IPS DF 4.7 (cell line): Measurements from ENCODE around the gene LRCH1.

ENCODE experiments used
- DNase-seq: peaks from one replicate; pipeline ENCODE4 v3.0.0-alpha.2; 2013; ENCODE audit warnings: low spot score; ENCODE audit errors: extremely low read depth

Gene LRCH1

DNA sequence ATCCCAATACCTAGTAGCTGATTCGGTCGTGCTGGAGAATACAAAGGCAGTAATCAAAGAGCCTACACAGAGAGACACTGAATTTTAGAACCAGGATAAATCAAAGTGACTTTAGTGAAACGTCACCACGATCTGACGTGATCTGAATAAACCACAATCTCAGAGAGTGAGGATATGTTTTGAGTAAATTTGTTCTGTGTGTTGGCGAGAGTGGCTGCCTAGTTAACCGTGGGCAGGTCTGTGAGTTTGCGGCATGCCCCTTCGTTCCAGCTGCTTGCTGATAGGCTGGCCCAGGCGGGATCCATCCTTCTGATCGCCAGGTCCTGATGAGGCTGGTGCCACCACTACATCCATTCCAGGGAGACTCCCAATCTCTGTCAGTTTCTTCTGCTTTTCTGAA is 40.4 kb downstream of the LRCH1 start:
- no peak for DNase-seq

DNA sequence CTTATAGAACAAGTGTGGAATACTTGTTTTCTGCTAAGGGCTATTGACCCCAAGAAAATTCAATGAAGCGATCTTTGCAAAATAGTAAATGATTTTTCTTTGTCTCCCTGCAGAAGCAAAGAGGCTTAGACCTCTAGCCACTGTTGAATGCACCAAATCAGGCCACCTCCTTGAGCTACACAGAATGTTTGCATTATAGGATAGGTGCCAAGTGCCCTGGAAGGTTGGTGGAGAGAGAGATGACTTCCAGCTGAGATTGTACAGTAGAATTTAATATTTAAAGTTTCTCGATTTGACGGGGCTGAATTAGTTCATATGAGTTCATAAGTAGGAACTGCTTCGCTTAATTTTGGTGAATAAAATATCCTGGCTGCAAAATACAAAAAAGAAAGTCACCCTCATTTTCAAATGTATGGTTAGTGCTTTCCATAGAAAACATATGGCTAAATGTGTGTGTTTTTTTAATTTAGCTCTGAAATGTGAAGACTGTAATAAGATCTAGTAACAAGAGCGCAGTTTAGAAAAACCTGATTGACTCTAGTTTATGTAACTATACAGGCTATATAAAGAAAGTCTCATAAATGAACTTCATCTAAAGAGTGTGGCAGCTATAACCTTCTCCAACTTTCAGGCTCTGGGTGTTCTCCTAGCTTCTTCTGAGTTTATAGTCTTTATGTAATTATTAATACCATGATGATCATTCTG is 41.6 kb downstream of the LRCH1 start:
- no peak for DNase-seq

DNA sequence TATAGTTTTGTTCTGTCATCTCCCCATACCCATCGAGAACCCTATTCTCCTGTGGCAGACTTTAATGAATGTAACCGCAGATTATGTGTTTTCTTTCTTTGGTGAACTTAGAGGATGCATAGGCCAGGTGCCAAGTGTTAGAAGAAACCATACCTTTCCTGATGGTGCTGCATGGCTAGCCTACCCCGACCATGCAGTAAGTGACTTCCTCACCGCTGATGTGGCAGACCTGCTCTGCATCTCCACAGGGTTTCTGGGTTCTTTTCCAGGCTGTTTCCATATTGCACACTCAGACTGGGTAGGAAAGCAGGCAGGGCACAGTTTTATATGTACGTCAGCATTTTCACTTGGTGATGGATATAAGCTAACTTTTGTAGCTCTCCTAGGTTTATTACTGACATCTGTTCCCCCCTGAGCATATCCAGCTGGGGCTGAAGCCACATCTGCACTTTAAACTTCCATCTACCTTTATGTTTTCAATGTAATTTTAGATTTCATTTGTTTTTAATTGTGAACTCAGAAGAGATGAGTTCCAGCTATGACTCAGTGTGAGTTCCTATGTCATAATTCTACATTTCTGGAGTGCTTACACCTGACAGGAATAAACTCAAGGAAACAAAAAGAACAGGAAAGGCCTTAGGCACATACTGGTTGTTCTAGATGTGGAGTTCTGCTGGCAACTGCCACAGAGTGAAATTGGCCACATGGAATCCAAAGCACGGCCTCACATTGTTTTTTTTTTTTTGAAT is 42.3 kb downstream of the LRCH1 start:
- DNase-seq: no peak

DNA sequence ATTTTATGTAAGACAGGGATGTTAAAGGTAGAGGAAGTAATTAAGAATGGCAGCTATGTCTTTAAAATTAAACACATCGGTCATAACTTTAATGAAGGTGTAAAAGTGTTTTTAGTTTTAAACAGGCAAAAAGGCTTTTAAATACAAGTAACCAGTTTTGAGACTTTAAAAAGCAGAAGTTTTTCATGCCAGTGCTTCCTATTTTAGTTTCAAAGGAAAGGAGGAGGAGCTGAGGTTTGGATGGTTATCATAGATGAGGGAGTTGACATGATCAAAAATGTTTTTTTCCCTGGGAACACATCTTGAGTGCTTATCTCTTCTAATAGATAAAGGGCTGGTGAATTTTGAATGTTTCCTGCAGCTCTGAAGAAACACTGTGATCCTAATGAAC is 42.9 kb downstream of the LRCH1 start:
- DNase-seq: no peak

DNA sequence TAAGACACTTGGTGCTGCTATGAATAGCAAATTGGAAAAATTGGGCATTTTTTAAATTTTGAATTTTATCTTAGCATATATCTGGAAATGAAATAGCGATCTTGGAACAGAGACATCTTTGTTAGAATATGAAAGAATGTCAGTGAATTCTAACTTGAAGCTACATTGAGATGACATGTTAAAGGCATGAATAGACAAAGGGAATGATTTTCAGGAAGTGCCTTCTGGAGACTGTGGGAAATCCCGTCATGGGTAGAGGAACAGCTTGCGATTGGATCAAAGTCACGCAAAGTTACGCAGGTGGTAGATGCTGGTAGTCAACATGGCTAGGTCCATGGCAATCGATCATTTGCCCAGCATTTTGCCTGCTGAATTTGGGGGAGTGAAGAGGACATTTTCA is 43.5 kb downstream of the LRCH1 start:
- no peak for DNase-seq

DNA sequence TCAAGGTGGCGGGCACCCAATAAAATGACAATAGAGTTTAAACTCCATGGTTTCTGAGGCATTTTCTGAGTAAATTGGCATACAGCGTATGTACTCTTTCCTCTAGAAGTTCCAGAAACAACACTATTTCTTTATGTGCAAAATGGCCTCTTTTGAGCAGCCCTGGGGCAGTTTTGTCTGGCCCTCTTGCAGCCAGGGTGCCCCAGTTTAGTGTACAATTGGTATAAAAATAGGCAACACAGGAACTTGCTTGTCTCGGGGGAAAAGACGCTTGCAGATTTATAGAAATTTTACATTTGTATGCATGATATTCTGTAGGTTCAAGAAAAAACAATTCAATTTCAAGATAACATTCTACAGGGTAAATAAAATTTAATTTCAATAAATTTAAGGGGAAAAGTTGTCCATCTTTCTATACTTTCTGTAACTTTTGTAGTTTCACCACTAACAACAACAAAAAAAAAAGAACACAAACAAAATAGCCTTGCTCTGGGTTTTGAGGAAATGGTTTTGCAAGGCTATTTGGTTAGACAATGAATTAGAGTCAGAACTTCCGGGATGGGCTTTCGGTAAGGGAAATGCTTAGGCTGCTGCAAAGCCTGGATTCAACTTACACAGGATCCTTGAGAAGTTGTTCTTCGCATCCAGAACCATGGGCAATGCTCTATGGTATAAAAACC is 45.3 kb downstream of the LRCH1 start:
- no peak for DNase-seq

DNA sequence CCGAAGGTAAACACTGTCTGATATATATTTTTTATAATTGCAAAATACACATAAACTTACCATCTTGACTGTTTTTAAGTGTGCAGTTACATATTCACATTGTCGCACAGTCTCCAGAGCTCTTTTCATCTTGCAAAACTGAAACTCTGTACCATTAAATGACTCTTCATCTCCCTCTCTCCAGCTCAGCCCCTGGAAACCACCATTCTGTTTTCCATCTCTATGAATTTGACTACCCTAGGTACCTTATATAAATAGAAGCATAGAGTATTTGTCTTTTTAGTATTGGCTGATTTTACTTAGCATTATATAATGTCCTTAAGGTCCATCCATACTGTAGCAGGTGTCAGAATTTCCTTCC is 45.8 kb downstream of the LRCH1 start:
- no peak for DNase-seq

DNA sequence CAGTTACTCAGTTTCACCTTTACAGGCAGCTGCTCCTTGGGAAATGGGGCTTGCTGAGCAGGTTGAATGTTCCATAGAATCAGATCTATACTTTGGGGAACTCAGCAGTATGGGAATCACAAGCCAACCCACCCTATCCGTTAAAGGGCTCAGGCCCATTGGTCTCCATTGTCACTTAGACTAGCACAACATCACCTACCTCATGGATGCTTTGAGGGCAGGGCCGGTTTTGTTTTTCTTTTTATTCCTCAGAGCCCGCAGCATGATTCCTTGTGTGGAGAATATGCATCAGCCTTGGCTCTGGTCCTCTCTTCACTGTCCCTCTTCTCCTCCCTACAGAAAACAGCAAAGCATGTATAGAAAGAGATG is 48.0 kb downstream of the LRCH1 start:
- no peak for DNase-seq

DNA sequence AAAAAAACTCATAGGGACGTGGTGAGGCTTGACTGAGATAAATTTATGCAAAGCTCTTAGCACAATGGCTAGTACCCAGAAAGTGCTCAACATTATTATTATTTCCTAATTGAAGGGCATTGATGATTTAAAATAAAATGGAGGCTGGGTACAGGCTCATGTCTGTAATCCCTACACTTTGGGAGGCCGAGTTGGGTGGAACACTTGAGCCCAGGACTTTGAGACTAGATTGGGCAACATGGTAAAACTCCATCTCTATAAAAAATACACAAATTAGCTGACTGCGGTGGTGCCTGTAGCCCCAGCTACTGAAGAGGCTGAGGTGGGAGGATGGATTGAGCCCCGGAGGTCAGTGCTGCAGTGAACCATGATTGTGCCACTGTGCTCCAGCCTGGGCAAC is 49.6 kb downstream of the LRCH1 start:
- DNase-seq: no peak

DNA sequence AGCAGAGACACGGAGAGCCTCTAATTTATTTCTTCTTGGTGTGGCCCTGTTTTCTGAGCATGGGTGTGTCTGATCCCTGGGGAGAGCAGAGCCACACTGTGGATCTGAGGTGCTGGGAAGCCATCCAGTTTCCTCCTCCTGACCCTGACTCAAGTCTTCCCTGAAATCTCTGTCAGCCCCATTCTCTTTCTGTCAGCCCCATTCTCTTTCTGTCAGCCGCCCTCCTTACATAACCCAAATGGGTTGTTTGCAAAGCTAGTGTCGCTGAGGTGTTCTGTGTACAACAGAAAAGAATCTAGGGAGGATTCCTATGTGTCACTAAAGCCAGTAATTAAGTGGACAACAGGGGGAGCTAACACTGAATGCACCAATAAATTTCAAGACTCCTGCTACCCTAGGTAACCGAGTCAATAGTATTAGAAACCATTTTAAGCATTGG is 50.2 kb downstream of the LRCH1 start:
- DNase-seq: no peak

DNA sequence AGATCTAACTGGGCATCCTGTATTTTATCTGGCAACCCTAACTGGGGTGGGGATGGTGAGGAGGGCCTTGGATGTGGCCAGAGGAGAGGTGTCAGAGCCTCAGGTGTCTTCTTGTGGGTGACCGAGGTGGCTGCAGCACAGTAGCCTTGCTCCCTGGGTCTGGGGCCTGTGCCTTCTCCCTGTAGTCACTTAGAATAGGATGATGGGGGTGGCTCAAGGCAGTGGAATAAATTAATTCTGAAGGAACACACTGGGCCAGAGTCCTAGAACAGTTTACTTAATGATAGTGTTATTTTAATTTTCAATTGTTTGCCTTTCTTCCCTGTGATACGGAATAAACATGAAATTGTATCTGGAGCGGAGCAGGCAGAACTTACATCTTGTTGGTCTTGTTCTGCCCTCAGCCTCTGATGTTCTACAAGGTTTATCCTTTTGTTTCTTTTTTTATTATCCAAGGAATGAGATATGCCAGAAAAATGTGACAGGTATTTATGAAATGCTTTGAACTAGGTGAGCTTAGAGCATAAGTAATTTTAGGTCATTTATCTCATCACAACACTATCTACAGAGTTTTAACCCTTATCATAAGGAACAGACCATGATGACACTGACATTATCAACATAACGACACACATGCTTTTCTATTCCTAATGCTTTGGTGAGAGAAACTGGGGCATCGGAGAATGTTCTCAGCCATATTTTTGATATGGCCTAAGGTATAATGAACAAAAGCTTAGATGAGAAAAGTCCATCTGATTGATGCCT is 51.4 kb downstream of the LRCH1 start:
- no peak for DNase-seq

DNA sequence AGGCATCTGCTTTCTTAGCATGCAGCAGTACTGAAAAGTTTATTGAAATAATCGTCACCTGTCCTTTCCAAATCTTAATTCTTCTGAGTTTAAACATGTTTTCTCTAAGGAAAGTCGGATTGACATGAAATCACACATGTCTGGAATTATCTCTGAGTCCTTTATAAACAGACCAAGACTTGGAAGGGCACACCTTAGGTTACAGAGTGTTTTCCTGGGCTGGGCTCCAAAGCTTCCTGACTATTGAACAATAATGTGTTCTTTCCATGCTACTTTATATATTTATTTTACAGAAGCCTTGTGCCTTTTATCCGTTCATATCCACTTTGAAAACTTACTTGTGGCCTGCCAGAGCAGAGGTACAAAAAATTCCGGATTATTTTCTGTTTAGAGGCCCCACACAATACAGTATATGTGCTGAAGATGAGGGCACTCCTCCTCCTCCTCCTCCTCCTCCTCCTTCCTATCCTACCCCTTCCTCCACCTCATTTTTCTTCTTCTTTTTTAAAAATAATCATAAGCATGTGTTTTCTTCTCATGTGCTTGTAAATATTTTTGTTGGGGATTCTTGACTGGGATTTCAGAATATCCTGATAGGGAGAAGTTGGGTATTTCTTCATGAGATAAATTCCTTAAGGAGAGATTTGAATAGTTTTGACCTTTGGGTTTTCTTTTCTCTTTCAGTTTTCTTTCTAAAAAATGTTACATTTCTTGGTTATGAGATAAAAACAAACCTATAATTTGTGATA is 52.3 kb downstream of the LRCH1 start:
- DNase-seq: no peak

DNA sequence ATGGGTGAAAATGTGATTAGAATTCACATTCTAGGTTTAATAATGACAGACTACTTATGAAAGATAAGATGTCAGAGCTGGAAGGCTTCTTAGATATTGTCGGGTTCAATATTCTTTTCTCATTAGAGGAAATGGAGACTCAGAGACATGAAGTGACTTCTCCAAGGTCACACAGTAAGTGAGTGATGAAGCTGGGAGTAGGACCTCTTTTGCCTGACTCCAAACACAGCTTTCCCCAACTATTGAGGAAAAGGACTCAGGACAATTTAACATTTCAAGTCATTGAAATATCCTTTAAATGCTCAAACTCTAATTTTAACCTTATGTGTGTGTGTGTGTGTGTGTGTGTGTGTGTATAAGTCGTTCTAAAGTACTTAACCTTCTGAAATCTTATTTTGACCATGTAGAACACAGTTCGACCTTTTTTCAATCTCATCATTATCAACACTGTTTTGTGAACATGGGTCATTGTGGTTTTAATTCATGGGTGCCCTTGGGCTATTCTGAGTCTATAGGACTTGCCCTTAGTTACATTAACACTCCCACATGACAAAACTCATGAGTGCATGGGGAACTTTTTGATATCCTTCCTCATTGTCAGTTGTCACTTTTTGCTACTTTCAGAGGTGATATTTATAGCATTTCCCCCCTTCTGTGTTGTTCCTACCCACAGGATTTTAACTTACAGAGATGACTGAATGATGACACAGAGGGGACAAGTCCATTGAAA is 53.0 kb downstream of the LRCH1 start:
- no peak for DNase-seq

DNA sequence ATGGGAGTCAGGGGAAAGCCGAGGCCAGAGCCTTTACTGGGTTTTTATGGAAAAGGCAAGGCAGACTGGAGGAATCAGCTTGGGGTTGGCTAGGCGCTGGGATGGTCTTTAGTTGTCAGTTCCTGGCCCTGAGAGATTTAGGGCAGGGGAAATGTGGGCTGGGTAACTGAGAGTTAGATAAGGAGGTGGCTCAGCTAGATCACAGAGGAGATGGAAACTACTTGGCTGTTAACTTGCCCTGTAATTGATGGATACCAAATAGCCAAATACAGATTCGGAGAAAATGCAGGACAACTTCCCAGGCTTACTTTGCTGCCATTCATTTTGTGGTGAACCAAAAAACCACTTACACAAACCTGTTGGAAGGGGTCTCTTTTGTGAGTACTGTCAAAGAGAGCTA is 54.0 kb downstream of the LRCH1 start:
- DNase-seq: no peak

DNA sequence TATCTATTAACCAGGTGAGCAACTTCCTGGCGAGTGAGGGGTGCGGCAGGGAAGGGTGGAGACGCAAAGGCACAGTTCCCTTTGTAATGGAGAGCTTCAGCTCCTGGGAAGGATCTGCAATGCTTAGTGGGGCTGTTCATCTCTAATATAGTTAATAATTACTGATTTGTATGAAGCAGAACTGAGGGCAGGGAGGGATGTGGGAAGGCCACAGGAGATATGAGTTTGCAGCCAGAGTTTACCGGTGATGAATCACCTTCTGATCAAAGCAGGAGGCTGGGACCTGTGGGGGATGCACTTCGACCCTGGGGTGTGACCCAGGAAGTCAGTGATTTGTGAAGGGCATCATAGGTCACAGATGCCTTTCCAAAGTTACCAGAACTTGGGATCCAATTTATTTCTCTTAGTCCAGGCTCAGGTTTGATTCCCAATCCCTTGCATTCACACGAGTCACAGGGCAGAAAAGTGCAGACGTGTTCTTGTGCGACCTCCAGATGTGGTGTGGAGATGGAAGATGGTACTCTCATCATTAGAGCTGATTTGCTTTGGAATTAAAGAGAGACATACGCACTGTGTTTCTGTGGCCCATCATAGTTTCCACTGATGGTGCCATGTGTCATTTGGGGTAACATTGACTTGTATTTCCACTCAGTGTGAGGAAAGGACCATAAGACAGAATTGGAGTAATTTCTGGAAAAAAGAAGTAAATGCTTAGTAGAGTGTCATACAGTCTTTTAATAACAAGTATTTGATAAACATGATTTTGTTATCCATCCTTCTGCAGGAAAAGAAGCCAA is 55.0 kb downstream of the LRCH1 start:
- no peak for DNase-seq

DNA sequence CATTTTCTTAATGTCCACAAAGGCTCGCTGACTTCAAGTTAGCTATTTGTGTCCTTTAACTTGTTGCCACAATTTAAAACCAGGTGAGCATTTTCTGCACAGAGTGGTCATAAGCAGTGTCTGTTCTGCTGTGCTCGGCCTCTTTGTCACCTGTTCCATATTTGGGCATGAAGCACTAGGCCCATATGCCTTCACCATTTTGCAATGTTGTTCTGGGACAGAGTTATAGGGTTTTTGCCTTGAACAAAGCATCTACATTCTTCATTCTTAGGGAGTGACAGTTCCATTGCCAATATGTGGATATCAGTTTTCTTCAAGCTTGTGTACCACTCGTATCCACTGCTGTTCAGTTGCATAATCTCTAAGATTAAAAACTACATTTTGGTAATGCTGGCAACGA is 56.1 kb downstream of the LRCH1 start:
- no peak for DNase-seq

DNA sequence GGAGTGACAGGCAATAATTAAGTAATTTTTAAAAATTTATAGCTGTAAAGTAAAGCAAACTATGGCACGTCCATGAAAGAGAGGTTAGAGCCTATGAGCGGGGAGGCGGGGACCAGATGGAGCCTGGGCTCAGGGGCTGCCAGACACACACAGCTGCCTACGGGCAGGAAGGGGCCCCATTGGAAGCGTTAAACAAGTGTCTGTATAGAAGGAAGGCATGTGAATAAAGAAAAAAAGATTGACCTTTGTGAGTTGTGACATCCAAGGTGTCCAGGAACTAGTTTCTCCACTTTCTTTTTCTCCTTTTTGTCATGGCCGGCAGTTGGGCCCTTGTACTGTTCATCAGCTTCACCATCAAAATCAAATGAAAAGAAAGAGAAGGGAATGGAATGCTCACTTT is 56.8 kb downstream of the LRCH1 start:
- DNase-seq: no peak

DNA sequence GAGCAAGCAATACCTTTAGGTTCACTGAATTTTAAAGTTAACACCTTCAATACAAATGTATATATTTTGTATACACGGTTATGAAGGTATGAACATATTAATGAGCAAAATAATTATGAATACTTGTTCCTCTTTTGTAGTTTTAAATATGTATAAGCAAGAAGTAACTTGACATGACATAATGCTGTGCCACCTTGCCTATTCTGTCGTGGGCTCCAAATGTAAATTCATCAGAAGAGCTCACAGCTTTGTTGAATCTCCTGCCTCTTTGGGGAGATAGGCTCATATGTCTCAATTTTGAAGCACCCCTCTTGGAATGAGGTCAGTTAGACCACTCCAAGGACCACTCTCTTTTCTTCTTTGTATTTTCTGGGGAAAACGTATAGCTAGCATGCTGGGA is 59.3 kb downstream of the LRCH1 start:
- DNase-seq: no peak

DNA sequence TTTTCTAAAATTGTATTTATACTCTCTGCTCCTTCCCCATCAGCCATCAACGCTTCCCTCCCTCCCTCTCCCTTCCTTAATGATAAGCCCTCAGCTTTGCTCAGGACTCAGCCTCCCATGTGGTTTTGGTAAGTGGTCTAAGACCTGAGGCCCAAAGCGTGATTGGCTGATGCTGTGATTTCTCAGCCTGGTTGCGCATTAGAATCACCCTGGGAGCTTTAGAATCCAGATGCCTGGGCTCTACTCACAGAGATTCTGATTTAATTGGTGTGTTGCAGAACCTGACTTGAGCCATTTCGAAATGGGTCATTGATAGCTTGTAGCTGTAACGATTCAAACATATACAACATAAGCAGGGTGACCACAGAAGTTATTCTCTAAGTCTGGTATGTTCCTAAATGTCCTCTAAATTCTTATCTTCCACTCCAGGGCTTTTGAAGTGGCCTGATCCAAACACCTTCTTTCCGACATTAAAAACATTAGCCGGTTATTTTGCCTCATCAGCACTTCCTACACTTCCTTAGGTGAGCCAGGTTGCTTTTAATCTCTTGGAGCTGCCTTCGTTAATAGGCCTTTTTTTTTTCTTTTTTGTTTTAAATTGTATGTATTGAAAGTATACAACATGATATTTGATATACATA is 60.6 kb downstream of the LRCH1 start:
- no peak for DNase-seq
